NB4 (cell line): Measurements from ENCODE around the gene SMPDL3B.

Source experiments
- DNase-seq: peaks from one replicate; pipeline ENCODE4 v3.0.0; 2010; ENCODE audit warnings: low read depth
- H3K4me3 ChIP-seq: one replicate; pipeline ENCODE4 v1.5.1; 2011; ENCODE audit warnings: mild to moderate bottlenecking, low read depth, low read length, moderate library complexity
- MYC ChIP-seq: IDR thresholded peaks from 2 replicates; pipeline ENCODE4 v1.6.1; 2011; ENCODE audit warnings: low read depth, low read length
- POLR2A ChIP-seq: IDR thresholded peaks from 2 replicates; pipeline ENCODE4 v1.6.1; 2011; ENCODE audit warnings: mild to moderate bottlenecking; ENCODE audit not compliant: insufficient read length; ENCODE audit errors: extremely low read depth
- TF ChIP-seq, protein P1 (sequence below): IDR thresholded peaks from one replicate; pipeline ENCODE4 v1.5.1; 2012; ENCODE audit warnings: low read depth, low read length
- TF ChIP-seq, protein P2 (sequence below): IDR thresholded peaks from 2 replicates; pipeline ENCODE4 v1.6.1; 2011; ENCODE audit warnings: low read depth, low read length

The SMPDL3B gene

DNA sequence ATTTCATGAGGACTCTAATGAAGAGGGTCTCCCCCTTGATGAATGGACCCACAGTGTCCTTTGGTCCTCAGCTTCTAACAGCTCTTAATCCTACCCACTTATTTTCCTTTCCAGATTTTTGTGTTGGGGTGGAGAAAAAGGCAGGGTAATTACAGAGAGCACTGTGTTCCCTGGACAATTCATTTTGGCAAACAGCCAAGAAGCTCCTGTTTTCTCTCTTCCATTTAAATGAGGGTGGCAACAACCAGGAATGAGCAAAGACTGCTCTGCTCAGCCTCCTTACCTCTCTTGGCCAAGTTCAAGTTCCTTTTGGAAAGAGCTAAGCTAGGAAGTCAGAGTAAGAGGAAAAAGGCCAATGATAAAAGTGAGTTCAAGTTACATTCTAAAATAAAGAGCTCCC, 36.9 kb downstream of the SMPDL3B start:
- TF ChIP-seq, protein P1, sequence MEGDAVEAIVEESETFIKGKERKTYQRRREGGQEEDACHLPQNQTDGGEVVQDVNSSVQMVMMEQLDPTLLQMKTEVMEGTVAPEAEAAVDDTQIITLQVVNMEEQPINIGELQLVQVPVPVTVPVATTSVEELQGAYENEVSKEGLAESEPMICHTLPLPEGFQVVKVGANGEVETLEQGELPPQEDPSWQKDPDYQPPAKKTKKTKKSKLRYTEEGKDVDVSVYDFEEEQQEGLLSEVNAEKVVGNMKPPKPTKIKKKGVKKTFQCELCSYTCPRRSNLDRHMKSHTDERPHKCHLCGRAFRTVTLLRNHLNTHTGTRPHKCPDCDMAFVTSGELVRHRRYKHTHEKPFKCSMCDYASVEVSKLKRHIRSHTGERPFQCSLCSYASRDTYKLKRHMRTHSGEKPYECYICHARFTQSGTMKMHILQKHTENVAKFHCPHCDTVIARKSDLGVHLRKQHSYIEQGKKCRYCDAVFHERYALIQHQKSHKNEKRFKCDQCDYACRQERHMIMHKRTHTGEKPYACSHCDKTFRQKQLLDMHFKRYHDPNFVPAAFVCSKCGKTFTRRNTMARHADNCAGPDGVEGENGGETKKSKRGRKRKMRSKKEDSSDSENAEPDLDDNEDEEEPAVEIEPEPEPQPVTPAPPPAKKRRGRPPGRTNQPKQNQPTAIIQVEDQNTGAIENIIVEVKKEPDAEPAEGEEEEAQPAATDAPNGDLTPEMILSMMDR = no peak
- TF ChIP-seq, protein P2, sequence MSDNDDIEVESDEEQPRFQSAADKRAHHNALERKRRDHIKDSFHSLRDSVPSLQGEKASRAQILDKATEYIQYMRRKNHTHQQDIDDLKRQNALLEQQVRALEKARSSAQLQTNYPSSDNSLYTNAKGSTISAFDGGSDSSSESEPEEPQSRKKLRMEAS = no peak
- TF ChIP-seq POLR2A = no peak
- TF ChIP-seq MYC = no peak
- no peak for DNase-seq
- H3K4me3 ChIP-seq = no peak overlapping the region

DNA sequence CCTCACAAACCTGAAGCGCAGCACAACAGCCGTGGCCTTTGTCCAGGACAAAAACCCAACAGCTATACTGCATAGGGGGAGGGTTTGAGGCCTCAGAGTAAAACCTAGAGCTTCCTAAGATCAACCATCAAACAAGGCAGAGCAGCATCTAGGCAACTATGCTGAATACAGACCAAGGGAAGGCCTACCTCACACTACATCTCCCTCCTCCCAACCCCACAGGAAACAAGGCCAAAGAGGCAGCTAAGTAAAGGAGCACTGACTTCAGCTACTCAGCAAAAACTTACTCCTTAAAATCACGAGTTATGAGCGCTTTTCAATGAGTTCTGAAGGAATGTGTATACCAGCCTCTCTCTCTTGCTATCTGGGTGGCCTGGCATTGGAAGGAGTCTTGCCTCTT, 37.3 kb downstream of the SMPDL3B start:
- H3K4me3 ChIP-seq = no peak overlapping the region
- DNase-seq = no peak
- TF ChIP-seq POLR2A (no peak), MYC (no peak)
- TF ChIP-seq, protein P2 = no peak
- TF ChIP-seq, protein P1 = no peak

DNA sequence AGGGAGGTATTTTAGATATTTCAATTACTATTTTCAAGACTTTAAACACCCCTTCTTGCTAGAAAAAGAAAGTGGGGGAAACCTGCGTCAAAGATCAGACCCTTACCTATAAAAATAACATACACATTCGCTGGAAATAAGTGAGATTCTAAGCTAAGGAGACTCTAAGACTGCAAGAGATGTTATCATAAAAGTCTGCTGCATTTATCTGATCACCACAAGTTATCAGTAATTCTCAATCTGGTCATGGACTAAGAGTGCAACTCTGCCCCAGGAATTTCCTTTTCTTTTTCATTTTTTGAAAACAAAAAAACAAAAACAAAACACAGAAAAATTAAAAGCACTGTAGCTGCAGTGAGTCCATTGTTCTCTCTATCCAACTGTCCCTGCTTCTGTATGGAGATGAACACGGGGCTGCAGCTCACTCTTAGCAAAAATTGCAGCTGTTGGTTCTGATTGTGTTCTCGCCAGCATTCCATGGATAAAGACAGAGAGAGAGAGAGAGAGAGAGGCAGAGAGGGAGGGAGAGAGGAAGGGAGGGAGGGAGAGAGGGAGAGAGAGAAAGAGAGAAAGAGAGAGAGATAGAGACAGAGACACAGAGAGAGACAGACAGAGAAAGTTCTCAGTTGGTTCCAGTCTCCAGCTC, 39.1 kb downstream of the SMPDL3B start:
- DNase-seq = no peak
- no peak for TF ChIP-seq POLR2A
- no peak for TF ChIP-seq MYC
- TF ChIP-seq, protein P2 = no peak
- TF ChIP-seq, protein P1 = no peak
- no peak overlapping the region for H3K4me3 ChIP-seq

DNA sequence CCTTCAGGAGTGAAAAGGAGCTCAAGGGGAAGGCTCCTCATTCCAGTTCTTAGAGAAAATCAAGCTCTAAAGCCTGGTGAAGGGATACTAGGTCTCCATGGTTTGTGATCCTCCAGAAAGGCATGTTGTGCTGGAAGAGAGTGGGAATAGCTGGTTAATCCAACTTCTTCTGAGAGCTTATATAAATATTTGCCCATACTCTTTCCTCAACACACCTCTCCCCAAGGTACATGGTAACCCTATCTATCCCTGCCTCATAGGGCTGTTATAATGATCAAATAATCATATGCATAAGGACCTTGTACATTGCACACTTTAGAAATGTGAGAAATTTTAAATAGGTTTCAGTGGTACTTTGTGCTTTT, 39.6 kb downstream of the SMPDL3B start:
- no peak overlapping the region for H3K4me3 ChIP-seq
- TF ChIP-seq, protein P1 = no peak
- TF ChIP-seq MYC (no peak), POLR2A (no peak)
- TF ChIP-seq, protein P2 = no peak
- DNase-seq = no peak

- peak; percentile 75 for DNase-seq
- H3K4me3 ChIP-seq = no peak overlapping the region
- TF ChIP-seq, protein P2 = no peak
- TF ChIP-seq POLR2A (no peak), MYC (no peak)
- TF ChIP-seq, protein P1 = no peak
Observed at GRCh38 chr1:27979151-27979858, 44.5 kb downstream of the SMPDL3B start.

DNA sequence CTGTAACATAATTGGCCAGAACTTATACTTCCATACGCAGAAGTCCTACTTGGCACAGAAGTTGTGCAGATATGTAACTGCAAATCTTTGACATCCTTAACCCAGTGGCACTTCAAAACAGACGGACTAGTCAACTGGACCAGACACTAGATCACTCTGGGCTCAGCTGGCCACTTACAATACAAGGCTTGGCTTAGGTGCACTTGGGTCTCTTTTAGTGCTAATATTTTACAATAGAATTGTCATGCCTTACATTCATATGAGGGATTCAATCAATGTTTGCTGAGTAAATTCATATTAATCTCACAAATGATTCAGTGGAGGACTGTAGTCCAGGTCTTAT, 45.0 kb downstream of the SMPDL3B start:
- no peak overlapping the region for H3K4me3 ChIP-seq
- DNase-seq = no peak
- TF ChIP-seq, protein P2 = no peak
- TF ChIP-seq MYC = no peak
- TF ChIP-seq, protein P1 = no peak
- no peak for TF ChIP-seq POLR2A
